GM03348 (cell line): ENCODE data around the gene LOXHD1.

Source experiments
- DNase-seq: peaks from one replicate; pipeline ENCODE4 v3.0.0; 2012; ENCODE audit warnings: low spot score

LOXHD1 gene

GRCh38 chr18:46672062-46672970 lies 15.3 kb upstream of the LOXHD1 start:
- no peak for DNase-seq

DNA sequence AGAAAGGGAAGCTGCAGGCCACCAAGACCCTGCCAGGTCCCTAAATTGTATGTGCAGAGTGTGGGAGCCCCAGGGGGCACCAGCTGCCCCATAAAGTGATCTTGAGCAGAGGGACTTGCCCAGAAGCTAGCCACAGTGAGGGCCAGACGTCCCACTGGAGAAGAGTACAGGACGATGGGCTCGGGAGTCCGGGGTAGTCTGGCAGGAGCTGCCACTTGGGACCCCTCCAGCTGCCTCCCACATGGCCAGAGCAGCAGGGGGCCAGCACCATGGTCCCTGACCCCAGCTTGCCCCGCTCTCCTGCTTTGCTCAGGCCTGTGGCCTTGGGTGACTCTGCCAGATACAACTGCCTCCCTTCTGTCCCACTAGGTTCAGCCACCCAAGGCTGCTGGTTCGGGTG lies 11.7 kb upstream of the LOXHD1 start:
- DNase-seq = no peak

- DNase-seq = no peak
Measured at GRCh38 chr18:46668135-46668534, 11.1 kb upstream of the LOXHD1 start.

GRCh38 chr18:46663539-46663938 lies 6.5 kb upstream of the LOXHD1 start:
- no peak for DNase-seq

GRCh38 chr18:46660957-46661749 lies 4.1 kb upstream of the LOXHD1 start:
- peak; percentile 64 for DNase-seq

DNA sequence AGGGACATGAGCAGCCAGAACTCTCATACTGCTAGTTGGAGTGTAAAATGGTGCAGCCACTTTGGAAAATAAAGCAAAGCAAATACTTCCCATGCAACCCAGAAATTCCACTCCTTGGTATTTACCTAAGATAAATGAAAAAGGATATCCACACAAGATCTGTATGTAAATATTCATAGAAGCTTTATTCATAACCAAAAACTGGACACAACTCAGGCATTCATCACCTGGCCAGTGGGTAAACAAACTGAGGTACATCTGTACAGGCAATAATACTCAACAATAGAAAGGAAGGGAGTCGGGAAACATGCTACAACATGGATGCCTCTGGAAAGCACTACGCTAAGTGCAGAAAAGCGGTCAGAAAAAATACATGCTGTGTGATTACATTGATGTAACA lies 2.5 kb upstream of the LOXHD1 start:
- no peak for DNase-seq

GRCh38 chr18:46656326-46657114 lies 500 bp downstream of the LOXHD1 start:
- DNase-seq = no peak

DNA sequence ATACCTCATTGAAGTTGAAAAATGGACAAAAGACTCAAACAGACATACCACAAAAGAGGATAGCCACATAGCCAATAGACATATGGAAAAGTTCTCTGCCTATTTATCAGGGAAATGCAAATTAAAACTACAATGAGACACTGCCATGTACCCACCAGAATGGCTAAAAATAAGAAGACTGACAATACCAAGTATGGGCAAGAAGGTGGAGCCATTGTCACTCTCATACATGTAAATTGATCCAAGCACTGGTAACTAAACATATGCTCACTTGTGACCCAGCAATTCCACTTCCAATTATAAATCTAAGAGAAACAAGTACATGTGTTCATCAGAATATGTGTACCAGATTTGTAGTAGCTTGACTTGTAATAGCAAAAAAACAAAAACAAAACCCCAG lies 4.6 kb downstream of the LOXHD1 start:
- DNase-seq = no peak

GRCh38 chr18:46650681-46651080 lies 6.3 kb downstream of the LOXHD1 start:
- DNase-seq = no peak

DNA sequence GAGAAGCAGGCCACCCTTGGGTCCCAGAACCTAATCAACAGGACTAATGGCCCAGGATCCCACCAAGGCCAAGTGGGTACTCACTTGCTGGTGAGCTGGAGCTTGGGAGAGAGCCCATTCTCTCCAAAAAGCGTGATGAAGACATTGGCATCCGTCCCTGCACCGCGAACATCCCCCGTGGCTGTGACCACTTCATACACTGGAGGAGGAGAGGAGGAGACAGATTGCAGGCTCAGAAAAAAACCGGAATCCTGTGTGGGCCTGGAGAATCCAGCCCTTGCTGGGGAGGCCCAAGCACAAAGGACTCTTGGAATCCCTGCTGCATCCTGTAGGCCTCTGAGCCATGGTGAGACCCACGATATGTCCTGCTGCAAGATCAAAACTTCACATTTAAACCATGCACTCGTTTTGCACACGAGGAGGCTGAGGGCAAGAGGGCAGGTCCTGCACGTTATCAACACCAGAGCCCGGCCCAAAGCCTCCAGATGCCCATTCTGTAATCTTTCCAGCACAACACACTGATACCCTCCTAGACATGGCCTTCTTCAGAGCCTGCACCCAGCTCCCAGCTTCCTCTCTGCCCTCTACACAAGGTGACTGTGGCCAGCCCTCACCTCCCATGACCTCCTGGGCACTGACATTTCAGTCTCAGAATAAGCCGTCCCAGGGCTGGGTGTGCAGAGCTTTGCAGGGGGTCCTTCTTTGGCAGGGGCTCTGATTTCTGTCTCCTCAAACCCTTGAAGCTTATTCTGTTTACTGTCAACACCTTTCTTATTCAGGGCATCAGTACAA lies 7.8 kb downstream of the LOXHD1 start:
- no peak for DNase-seq

GRCh38 chr18:46646468-46646867 lies 10.6 kb downstream of the LOXHD1 start:
- DNase-seq = no peak

GRCh38 chr18:46642561-46642960 lies 14.5 kb downstream of the LOXHD1 start:
- no peak for DNase-seq

DNA sequence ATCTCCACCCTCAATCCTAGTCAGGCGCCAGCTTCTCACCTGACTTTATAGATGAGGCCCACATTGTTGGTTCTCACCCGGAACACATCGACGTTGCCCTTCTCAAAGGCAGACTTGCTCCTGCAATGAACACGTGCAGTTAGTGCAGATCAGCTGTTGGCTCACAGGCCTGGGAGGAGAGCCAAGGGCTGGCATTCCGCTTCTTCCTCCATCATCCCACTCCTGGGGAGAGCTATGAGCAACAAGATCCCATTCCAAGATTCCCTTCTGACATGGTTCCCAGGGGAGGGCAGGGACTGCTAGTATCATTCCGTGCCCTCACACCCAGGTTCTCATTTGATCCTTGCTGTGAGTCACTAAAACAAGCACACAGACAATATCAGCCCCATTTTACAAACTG lies 15.1 kb downstream of the LOXHD1 start:
- DNase-seq = peak; percentile 20

DNA sequence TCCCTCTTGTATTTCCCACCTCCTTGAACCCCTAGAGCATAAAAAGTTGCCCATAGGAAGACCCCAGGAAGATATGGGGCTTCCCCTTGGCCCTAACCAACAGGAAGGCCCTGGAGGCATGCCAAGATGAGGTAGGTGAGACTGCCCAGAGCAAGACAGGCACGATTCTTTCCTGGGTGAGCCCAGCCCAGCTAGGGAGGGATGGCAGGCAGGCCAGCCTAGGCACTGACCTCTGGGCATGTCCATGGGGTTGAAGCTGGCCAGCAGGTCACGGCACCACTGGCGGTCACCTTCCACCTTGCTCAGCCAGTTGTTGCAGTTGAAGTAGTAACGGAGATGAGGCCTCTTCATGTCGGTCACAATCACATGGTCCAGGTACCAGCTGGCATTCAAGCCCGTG lies 17.6 kb downstream of the LOXHD1 start:
- no peak for DNase-seq

GRCh38 chr18:46636040-46636630 lies 20.9 kb downstream of the LOXHD1 start:
- no peak for DNase-seq

GRCh38 chr18:46632401-46633071 lies 24.5 kb downstream of the LOXHD1 start:
- no peak for DNase-seq

DNA sequence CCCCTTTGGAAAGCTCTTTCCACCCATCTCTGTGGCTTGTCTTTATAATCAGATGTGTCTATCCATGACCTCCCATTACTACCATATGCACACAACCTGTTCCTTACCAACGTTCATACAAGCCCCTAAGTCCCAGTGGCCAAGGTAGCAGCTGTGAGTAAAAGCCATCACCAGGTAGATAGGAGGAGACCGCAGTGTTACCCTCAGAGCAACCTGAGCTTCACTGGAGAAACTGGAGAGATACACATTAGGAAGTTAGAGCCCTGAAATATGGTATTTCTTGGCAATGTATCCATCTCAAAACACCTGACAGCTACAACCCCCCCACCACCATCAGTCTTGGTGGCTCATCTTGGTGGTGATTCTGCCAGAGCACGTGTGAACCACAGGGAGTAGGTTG lies 26.0 kb downstream of the LOXHD1 start:
- DNase-seq = no peak

DNA sequence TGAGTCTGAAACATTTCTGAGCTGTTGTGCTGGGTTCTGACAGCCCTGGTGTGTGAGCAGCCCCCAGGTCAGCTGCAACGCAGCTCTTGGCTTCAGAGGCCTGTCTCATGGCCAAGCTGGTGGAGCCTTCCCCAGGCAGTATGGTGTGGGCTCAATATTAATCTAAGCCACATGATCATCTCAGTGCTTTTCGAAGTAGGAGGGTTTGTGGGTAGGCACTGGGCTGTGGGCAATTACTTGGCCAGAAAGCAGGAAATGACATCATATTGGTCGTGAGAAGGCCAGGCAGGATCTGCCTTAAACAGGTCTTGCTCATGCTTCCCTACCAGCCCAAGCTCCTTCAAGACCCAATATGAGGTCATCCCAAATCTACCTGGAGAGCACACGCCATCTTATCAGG lies 26.9 kb downstream of the LOXHD1 start:
- no peak for DNase-seq

DNA sequence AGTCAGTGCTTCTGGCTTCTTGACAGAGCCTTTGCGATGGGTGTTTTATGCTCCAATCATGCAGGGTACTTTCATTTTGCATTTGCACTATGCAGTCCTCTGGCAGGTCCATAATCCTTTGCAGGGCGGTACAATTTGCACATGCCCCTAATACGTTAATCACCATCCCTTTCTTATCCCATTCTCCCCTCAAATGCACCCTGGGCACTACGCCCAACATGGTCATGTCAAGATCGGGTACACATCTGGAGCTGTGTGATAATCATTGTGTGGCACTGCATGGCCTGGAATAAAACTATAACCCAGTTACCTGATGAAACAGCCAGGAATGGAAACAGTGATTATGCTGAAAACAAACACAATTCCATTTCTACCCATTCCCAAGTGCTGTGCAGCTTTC lies 27.7 kb downstream of the LOXHD1 start:
- no peak for DNase-seq

DNA sequence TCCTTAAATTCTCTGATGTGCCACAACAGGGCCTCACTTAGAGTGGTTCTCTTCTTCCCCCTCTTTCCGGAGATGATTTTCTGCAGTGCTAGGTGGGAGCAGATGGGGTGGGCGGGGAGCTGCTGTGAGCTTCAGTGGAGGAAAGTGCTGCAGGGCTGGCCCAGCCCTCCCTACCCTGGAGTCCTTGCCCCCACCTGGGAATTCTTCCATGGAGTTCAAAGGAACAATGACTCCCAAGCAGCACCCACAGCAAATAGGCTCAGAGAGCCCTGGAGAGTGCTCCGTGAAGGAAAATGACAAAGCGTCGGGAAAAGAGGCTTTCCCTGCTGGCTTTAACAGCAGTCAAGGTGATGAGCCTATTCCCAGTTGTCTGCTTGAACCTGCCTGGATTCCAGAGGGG lies 28.8 kb downstream of the LOXHD1 start:
- DNase-seq = no peak

- DNase-seq = no peak
Measured at GRCh38 chr18:46627136-46627535, 29.9 kb downstream of the LOXHD1 start.
